D721Med (cell line): ENCODE data around the gene SIRPA.

Experiments used
- DNase-seq: peaks from one replicate; pipeline ENCODE4 v3.0.0; 2011; ENCODE audit warnings: low spot score; ENCODE audit not compliant: insufficient read length
- FAIRE-seq: peaks from 2 replicates; lab custom pipeline; 2011; peaks lifted over from hg19 to GRCh38; lab: Jason Lieb, UNC
- TF ChIP-seq, protein P1 (sequence below): IDR thresholded peaks from 2 replicates; pipeline ENCODE4 v1.5.1; 2012; ENCODE audit warnings: mild to moderate bottlenecking, control low read depth; ENCODE audit not compliant: insufficient read depth; ENCODE audit errors: missing control alignments

SIRPA gene

GRCh38 chr20:1894951-1895673, at the start of gene SIRPA:
Gene SIRPA (plus strand): TSS chr20:1895407. CDS start chr20:1895448, 41 bp downstream.
- FAIRE-seq (no peak), DNase-seq (peak; percentile 46)
- TF ChIP-seq, protein P1, sequence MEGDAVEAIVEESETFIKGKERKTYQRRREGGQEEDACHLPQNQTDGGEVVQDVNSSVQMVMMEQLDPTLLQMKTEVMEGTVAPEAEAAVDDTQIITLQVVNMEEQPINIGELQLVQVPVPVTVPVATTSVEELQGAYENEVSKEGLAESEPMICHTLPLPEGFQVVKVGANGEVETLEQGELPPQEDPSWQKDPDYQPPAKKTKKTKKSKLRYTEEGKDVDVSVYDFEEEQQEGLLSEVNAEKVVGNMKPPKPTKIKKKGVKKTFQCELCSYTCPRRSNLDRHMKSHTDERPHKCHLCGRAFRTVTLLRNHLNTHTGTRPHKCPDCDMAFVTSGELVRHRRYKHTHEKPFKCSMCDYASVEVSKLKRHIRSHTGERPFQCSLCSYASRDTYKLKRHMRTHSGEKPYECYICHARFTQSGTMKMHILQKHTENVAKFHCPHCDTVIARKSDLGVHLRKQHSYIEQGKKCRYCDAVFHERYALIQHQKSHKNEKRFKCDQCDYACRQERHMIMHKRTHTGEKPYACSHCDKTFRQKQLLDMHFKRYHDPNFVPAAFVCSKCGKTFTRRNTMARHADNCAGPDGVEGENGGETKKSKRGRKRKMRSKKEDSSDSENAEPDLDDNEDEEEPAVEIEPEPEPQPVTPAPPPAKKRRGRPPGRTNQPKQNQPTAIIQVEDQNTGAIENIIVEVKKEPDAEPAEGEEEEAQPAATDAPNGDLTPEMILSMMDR: no peak

- no peak for FAIRE-seq
- DNase-seq: no peak
- TF ChIP-seq, protein P1: no peak
These were observed 49.5 kb upstream of the SIRPA start for GRCh38 chr20:1845701-1846100.

DNA sequence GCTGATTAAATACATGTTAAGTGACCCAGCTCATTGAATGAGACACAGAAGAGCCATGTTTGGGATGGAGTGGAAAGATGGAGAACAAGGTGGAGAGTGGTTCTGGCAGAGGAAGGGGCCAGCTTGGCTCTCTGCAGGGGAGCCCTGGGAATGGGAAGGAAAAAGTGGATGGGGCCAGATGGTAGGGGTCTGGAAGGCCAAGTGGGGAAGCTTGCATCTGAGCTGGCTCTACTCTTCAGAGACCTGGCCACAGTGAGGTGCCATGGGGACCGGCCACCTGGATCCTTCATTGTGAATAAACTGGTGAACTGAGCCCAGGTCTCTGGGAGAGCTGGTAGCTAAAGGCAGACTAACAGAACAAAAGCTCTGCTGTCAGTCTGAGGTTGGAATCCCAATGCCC, 48.9 kb upstream of the SIRPA start:
- FAIRE-seq (no peak), DNase-seq (no peak)
- TF ChIP-seq, protein P1: no peak

- TF ChIP-seq, protein P1: no peak
- no peak for DNase-seq
These were observed 48.3 kb upstream of the SIRPA start for GRCh38 chr20:1846876-1847275.

GRCh38 chr20:1847780-1848179, 47.4 kb upstream of the SIRPA start:
- TF ChIP-seq, protein P1: no peak
- no peak for FAIRE-seq
- DNase-seq: no peak

More at GRCh38 chr20:1846876-1847275, 48.3 kb upstream of the SIRPA start:
- FAIRE-seq: no peak

GRCh38 chr20:1848373-1848772, 46.8 kb upstream of the SIRPA start:
- FAIRE-seq (no peak), DNase-seq (no peak)
- TF ChIP-seq, protein P1: no peak

- no peak for FAIRE-seq
These were observed 43.8 kb upstream of the SIRPA start for GRCh38 chr20:1851396-1851795.

More at GRCh38 chr20:1851396-1851795, 43.8 kb upstream of the SIRPA start:
- TF ChIP-seq, protein P1: no peak
- no peak for DNase-seq
